Ovary (tissue), 9 donors: Measurements from ENCODE around the gene USP4. TPM values are rescaled to one million over a fixed set of nuclear protein-coding genes. Genes with fewer than 3 reads are reported as not detected.

Source experiments
- DNase-seq, 5 donors: peaks; one replicate each; pipeline ENCODE4 v3.0.0-alpha.2; 2019 to 2020
- H3K27ac ChIP-seq, 2 donors: fragments of 200-600 bp; one replicate each; pipeline versions ENCODE4 v1.5.1 to v1.8.0; 2019 to 2022
- H3K27me3 ChIP-seq: fragments of 200-600 bp; one replicate; pipeline ENCODE4 v1.8.0; 2022
- H3K36me3 ChIP-seq: fragments of 200-600 bp; sonication (generic); one replicate; pipeline ENCODE4 v1.5.1; 2019
- H3K4me1 ChIP-seq: one replicate; pipeline ENCODE4 v1.8.1; 2013; ENCODE audit warnings: mild to moderate bottlenecking, moderate library complexity; ENCODE audit not compliant: insufficient read depth
- H3K4me3 ChIP-seq: fragments of 200-600 bp; sonication (generic); one replicate; pipeline ENCODE4 v1.5.1; 2017
- H3K9me3 ChIP-seq, 2 donors: fragments of 200-600 bp in 1 of 2; sonication (generic) in 1 of 2; one replicate each; pipeline versions ENCODE4 v1.5.1 to v1.8.1; 2013 to 2019; ENCODE audit warnings: mild to moderate bottlenecking in 1 of 2, moderate library complexity in 1 of 2
- EP300 ChIP-seq: sonication (generic); formaldehyde crosslinking; IDR thresholded peaks from one replicate; pipeline ENCODE4 v1.6.1; 2017; ENCODE audit warnings: antibody characterized with exemption
- POLR2A ChIP-seq: fragments of 450-650 bp; IDR thresholded peaks from one replicate; pipeline ENCODE4 v1.6.1; 2017; ENCODE audit warnings: antibody characterized with exemption, mild to moderate bottlenecking, moderate library complexity
- WGBS, 3 donors: extraction: QIAGEN DNeasy Blood & Tissue Kit in 1 of 3; methylation state at CpG; one replicate each; pipeline versions ENCODE4 v1.1.5 to v1.1.7; 2013 to 2017; 5-methylcytosine and 5-hydroxymethylcytosine counted together
- intact Hi-C, 4 donors: fragments of 100-400 bp; cut with DNase I; formaldehyde crosslinking; loops; one replicate each; pipeline versions ENCODE4 v1.11.0 to v1.15.1; 2022 to 2023
- polyA plus RNA-seq, 2 donors: library from polyadenylated mRNA; stranded (reverse); fragments of 200-250 nt in 1 of 2; fragments of 350-450 nt in 1 of 2; fragmentation: Illumina TruSeq in 1 of 2; extraction: RNeasy Lipid Tissue Mini Kit (QIAGEN cat#74804) in 1 of 2; gene quantifications; one replicate each; pipeline ENCODE4 v1.2.3, GENCODE V29; 2013 to 2014
- total RNA-seq, 7 donors: library from RNA; depleted of rRNA in 2 of 7; stranded (reverse); fragments of >200 nt in 2 of 7; fragmentation: NEBNext Ultra II Directional in 3 of 7; extraction: Animal tissue kit (Norgen Biotek cat#: 25700) in 3 of 7; gene quantifications; one replicate each; pipeline versions ENCODE4 v1.1.0 to v1.2.4, GENCODE V29; 2016 to 2023
- TF ChIP-seq, protein P1 (sequence below), 3 donors: fragments of 450-650 bp in 2 of 3; fragments of 200-600 bp in 1 of 3; IDR thresholded peaks; one replicate each; pipeline versions ENCODE4 v1.5.1 to v1.8.0; 2016 to 2022; ENCODE audit warnings: antibody characterized with exemption in 3 of 3, mild to moderate bottlenecking in 1 of 3
- donor health status: DM: no; HTN: no; CAD: no; lungs with moderate emphysema.
- donor health status: DM: no; HTN: no; CAD: no.
- donor health status: Bipolar disorder and iron deficiency.
- donor health status: DM: yes; HTN: yes; CAD: no.
- donor health status: DM: no; HTN: no; CAD: no.
- donor health status: DM: yes; HTN: yes; CAD: no.

The USP4 gene
- total and polyA plus RNA-seq, 9 donors: 12.5 to 76.5 (median 52.5) TPM

DNA sequence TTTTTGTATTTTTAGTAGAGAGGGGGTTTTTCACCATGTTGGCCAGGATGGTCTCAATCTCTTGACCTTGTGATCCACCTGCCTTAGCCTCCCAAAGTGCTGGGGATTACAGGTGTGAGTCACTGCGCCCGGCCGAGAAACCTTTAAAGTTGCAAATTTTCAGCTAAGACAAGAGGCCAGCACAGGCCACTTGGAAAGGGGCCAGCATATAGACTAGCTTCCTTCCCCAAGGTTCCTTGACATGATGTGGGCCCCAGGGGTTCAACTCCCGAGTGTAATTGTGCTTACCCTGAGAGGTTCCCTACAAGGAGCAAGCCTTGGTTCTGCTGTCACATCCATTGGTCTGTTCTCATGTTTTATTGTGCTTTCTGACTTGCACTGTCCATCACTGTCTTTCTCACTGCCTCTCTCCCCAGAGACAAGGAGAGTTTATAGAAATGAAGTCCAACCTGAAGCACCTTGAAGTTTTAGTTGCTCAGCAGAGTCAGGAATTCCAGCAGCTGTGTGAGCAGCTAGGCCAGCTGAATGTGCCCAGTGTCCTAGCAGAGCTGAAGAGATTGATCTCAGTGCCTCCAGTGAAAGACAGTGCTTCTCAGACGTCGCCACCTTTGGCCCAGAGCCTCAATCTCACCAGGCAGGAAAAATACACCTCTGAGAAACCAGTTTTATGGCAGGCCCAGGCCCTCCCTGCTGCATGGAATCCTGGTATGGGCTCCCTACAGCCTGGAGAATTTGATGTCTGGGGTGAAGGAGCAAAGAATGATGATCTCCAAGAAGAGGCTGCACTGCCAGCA lies 83.9 kb downstream of the USP4 start:
- Histone ChIP-seq H3K4me1 (no peaks in the 10 kb centered on the region), H3K27ac (peak overlapping the region in 1 of 2 donors; percentile 55), H3K36me3 (no peaks in the 10 kb centered on the region), H3K9me3 (no peaks in the 10 kb centered on the region), H3K27me3 (no peaks in the 10 kb centered on the region), H3K4me3 (no peak overlapping the region)
- intact Hi-C loops: no loop called here
- peak in 1 of 5 donors; percentile 10 for DNase-seq
- TF ChIP-seq POLR2A (no peak), EP300 (no peak)
- TF ChIP-seq, protein P1, sequence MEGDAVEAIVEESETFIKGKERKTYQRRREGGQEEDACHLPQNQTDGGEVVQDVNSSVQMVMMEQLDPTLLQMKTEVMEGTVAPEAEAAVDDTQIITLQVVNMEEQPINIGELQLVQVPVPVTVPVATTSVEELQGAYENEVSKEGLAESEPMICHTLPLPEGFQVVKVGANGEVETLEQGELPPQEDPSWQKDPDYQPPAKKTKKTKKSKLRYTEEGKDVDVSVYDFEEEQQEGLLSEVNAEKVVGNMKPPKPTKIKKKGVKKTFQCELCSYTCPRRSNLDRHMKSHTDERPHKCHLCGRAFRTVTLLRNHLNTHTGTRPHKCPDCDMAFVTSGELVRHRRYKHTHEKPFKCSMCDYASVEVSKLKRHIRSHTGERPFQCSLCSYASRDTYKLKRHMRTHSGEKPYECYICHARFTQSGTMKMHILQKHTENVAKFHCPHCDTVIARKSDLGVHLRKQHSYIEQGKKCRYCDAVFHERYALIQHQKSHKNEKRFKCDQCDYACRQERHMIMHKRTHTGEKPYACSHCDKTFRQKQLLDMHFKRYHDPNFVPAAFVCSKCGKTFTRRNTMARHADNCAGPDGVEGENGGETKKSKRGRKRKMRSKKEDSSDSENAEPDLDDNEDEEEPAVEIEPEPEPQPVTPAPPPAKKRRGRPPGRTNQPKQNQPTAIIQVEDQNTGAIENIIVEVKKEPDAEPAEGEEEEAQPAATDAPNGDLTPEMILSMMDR (IDR thresholded peaks at IDR 0.05): no peak
- 76 to 85% (median 82%) methylated on average over 6 of the region's 6 CpGs for WGBS, 3 donors

DNA sequence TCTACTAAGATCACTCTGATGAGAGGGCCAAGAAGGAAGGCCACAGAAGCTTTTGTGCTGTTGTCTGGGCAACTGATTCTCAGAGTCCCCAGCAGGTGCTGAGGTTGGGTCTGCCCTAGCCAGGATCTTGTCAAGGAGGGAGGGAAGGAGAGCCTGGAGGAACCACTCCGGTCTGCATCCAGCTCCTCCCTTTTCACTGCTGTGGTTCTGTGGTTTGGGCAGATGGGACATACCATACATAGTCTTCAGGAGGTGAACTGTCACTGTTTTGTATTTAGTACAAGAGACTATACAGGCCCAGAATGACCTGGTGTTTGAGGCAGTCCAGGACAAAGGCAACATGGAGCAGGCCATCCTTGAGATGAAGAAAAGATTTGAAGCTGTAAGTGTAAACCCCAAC lies 84.7 kb downstream of the USP4 start:
- H3K36me3 ChIP-seq: no peaks in the 10 kb centered on the region
- no peaks in the 10 kb centered on the region for H3K9me3 ChIP-seq
- no peak overlapping the region for H3K27ac ChIP-seq
- no peak for DNase-seq
- H3K4me3 ChIP-seq: no peak overlapping the region
- no peaks in the 10 kb centered on the region for H3K4me1 ChIP-seq
- H3K27me3 ChIP-seq: no peaks in the 10 kb centered on the region
- TF ChIP-seq POLR2A (no peak), EP300 (no peak)
- TF ChIP-seq, protein P1 (IDR thresholded peaks at IDR 0.05): no peak
- WGBS, 3 donors: 40 to 83% (median 65%) methylated on average over 1 of the region's 1 CpG
- intact Hi-C loops: no loop called here

DNA sequence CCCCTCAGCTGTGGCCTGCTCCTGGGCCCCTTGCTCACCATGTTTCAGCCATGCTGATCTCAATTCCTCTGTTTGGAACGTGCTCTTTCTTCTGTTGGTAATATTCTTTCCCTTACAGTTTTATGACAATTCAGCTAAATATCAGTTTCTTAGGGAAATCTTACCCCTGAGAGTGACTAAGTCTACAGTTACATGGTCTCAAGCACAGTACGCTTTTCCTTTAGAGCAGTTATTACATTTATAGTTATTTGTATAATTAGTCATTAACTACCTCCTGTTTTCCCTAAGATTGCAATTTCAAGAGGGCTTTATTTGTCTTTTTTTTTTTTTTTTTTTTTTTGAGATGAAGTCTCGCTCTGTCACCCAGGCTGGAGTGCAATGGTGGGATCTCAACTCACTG lies 86.3 kb downstream of the USP4 start:
- H3K4me1 ChIP-seq: peaks cover under 1% of the 10 kb centered on the region
- no peak overlapping the region for H3K4me3 ChIP-seq
- no peak for DNase-seq
- H3K27me3 ChIP-seq: no peaks in the 10 kb centered on the region
- no peak overlapping the region for H3K27ac ChIP-seq
- intact Hi-C loops: no loop called here
- TF ChIP-seq, protein P1 (IDR thresholded peaks at IDR 0.05): no peak
- TF ChIP-seq POLR2A (no peak), EP300 (no peak)
- no peaks in the 10 kb centered on the region for H3K9me3 ChIP-seq
- 92 to 96% (median 95%) methylated on average over 3 of the region's 3 CpGs for WGBS, 3 donors
- no peaks in the 10 kb centered on the region for H3K36me3 ChIP-seq

DNA sequence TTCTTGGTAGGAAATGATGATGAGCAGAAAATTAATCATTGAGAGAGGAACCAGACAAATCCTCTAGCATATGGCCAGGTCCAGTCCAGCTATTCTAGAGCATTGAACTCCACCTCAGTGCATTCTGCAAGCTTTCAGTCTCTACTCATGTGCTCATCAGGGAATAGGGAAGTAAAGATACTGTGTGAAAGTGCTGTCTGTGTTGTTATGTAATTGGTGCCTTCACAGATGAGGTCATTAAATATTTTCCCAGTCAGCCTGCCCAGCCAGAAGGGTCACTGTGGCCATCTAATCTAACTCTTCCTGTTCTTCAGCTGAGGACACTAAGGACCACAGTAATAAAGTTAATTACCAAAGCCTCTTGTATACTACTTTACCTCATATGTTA lies 91.0 kb downstream of the USP4 start:
- Histone ChIP-seq H3K4me3 (no peak overlapping the region), H3K4me1 (peaks cover 2% of the 10 kb centered on the region), H3K9me3 (no peaks in the 10 kb centered on the region), H3K27ac (no peak overlapping the region), H3K27me3 (no peaks in the 10 kb centered on the region), H3K36me3 (no peaks in the 10 kb centered on the region)
- DNase-seq: no peak
- intact Hi-C loops: no loop called here
- no peak for TF ChIP-seq EP300
- TF ChIP-seq, protein P1 (IDR thresholded peaks at IDR 0.05): no peak
